ENCODE measurements around the gene DIAPH3.

GRCh38 chr13:59651479-59651878 is 512.2 kb downstream of the DIAPH3 start:
- TF ChIP-seq POLR2AphosphoS5 (IDR thresholded peaks at IDR 0.05; ENCODE audit: low read depth, low read length), result no peak
- no peak for TF ChIP-seq SMC3 (IDR thresholded peaks at IDR 0.05; ENCODE audit: low read depth, low read length)
- no peak for TF ChIP-seq PBX3 (IDR thresholded peaks at IDR 0.05)
- no peak for TF ChIP-seq CTCF (IDR thresholded peaks at IDR 0.05)
- TF ChIP-seq JUND (IDR thresholded peaks at IDR 0.05), result no peak
- TF ChIP-seq RXRA (IDR thresholded peaks at IDR 0.05; ENCODE audit: borderline replicate concordance, low read depth), result no peak
- TF ChIP-seq EP300 (IDR thresholded peaks at IDR 0.05; ENCODE audit: borderline replicate concordance in 1 of 2, low read depth in 1 of 2, low read length in 1 of 2), result no peak
- TF ChIP-seq YY1 (IDR thresholded peaks at IDR 0.05; ENCODE audit: low read depth), result no peak
- no peak for TF ChIP-seq USF2 (IDR thresholded peaks at IDR 0.05; ENCODE audit: borderline replicate concordance, low read depth, low read length)
- TF ChIP-seq TCF12 (IDR thresholded peaks at IDR 0.05), result no peak
- no peak for TF ChIP-seq RAD21 (IDR thresholded peaks at IDR 0.05; ENCODE audit: low read length)

Data from SK-N-SH (cell line).